Superior temporal gyrus (tissue), 1 donor: ENCODE results near the gene MRPS27.
A peak's percentile ranks its signal among the peaks of the same experiment; 100 is the strongest.
"Not testable (repeated sequence)": the region's sequence is repeated elsewhere in the genome, so short reads cannot be mapped to it uniquely, and the experiment has no call there.

Source experiments
- DNase-seq: peaks from one replicate; pipeline ENCODE4 v3.0.0-alpha.2; 2016; ENCODE audit errors: extremely low spot score

MRPS27 gene

DNA sequence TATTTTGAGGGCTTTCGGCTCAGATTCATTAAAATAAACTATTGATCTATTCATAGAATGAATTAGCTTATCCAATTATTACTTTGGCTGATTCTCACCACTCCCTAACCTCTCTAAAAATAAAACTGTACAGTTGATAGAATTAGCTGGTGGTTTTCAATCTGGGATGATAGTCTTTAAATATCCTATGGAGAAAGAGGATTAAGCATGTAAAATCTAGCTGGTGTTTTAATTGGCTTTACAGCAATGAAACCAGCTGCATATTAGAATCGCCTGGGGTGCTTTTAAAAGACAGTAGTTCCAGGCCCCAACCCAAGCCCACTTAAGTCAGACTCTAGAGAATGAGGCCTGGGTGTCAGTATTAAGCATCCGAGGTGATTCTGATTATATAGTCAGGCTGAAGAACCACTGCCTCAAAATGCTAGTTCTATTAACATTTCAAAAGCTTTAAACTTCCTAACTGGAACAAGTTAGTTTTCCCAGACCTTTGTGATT is 117.7 kb downstream of the MRPS27 start:
- no peak for DNase-seq

DNA sequence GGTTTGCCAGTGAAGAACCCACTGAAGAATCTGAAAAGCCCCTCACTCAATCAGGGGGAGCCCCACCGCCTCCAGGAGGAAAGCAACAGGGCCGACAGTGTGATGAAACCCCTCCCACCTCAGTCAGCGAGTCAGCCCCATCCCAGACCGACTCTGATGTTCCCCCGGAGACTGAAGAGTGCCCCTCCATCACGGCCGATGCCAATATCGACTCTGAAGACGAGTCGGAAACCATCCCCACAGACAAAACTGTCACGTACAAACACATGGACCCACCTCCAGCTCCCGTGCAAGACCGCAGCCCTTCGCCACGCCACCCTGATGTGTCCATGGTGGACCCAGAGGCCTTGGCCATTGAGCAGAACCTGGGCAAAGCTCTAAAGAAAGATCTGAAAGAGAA is 120.4 kb downstream of the MRPS27 start:
- no peak for DNase-seq

DNA sequence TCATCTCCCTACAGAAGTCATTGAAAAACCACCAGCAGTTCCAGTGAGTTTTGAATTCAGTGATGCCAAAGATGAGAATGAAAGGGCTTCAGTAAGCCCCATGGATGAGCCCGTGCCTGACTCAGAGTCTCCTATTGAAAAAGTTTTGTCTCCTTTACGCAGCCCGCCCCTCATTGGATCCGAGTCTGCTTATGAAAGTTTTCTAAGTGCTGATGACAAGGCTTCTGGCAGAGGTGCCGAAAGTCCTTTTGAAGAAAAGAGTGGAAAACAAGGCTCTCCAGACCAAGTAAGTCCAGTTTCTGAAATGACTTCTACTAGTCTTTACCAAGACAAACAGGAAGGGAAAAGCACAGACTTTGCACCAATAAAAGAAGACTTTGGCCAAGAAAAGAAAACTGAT is 122.6 kb downstream of the MRPS27 start:
- no peak for DNase-seq

- DNase-seq: no peak
These were observed 124.5 kb downstream of the MRPS27 start for GRCh38 chr5:72195581-72195980.

DNA sequence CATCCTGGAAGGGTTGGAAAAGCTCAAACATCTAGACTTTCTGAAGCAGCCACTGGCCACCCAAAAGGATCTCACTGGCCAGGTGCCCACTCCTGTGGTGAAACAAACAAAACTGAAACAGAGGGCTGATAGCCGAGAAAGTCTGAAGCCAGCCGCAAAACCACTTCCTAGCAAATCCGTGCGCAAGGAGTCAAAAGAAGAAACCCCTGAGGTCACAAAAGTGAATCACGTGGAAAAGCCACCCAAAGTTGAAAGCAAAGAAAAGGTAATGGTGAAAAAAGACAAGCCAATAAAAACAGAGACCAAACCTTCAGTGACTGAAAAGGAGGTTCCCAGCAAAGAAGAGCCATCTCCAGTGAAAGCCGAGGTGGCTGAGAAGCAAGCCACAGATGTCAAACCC is 125.2 kb downstream of the MRPS27 start:
- DNase-seq: no peak

DNA sequence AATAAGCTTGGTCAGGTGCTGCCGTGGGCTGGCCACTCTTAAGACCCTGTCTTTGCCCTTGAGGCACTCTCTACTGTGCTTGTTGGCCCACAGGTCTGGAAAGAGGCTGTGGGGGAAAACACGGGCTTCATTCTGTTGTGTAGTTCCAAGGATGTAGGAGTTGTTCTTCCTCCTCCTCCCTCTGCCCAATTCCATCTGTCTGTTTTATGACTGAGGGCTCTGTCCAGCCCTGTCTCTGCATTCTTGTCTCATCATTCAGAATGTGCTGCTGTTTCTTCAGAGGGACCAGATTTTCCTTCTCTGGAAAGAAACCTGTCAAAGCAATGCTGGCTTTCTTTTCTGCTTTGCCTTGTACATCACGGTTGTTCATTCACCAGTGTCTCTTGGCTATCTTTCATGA is 128.6 kb downstream of the MRPS27 start:
- no peak for DNase-seq

GRCh38 chr5:72189146-72189545 is 130.9 kb downstream of the MRPS27 start:
- DNase-seq: no peak

- DNase-seq: no peak
These were observed 131.9 kb downstream of the MRPS27 start for GRCh38 chr5:72188166-72188565.

GRCh38 chr5:72187388-72188075 is 132.5 kb downstream of the MRPS27 start:
- DNase-seq: no peak

DNA sequence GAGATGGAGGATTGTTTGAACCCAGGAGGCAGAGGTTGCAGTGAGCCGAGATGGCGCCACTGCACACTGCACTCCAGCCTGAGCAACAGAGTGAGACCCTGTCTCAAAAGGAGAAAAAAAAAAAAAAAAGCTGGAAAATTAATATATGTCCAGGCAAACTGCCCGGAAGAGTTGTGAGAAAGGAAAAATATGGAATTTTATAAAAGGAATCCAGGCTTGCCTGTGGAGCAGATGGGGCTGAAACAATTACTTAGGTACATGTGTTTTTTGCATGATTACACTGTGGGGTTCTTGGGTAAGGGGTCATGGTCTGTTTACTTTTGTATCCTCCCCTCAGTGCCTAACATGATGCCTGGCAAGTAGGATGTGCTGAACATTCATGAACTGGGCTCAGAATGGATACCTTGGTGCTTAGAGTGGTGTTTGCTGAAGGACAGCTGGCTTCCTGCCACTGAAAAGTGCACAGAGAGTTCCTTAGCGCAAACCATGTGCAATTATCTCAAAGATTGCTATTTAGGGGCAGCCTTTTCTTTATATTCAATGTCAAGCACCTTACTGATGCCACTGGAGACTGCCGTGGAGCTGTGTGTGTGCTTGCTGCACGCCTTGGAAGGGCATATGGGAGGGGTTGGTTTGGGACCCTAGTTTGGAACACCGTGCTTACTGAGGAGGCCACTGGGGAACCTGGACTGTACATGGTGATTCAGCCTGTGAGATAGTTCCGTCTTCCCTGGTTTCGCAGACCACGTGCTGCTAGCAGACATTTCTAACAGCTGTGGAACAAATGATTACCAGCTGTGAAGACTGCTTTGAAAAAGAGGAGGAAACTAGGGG is 134.3 kb downstream of the MRPS27 start:
- DNase-seq: no peak

GRCh38 chr5:72184408-72184807 is 135.6 kb downstream of the MRPS27 start:
- no peak for DNase-seq

- no peak for DNase-seq
These were observed 136.9 kb downstream of the MRPS27 start for GRCh38 chr5:72183101-72183520.

DNA sequence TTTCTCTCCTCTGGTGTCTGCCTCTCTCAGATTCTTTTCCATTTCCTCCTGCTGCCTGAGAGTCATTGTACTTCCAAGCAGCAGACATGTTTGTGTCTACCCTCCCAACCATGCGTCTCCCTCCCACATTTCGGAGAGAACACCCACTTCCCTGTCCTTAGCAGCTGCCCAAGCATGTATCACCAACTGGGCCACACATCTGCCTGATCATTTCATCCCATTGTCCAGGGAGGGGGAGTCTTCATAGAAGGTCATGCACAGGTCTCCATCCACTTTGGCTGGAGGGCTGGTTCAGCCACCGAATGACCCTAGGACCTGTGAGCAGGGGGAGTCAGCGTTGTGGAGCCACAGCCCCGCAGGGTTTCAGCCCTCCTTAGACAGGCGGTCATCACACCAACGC is 137.4 kb downstream of the MRPS27 start:
- DNase-seq: no peak

DNA sequence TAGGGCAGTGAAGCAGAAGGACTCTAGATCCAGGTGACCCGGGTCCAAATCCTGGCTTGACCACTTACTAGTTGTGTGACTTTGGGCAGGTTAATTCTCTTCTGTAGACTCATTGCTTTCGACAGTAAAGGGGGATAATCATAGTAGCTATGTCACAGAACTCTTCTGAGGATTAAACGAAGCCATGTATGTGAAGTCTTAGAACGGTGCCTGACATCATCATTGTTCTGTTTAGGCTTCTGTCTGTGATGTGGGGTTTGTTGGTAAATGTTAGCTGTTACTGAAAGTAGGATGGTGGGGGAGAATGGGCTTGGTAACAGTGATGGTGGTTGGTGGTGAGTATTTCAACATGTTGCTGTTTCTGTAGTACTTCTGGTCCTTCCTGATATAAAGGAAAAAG is 139.1 kb downstream of the MRPS27 start:
- DNase-seq: no peak

DNA sequence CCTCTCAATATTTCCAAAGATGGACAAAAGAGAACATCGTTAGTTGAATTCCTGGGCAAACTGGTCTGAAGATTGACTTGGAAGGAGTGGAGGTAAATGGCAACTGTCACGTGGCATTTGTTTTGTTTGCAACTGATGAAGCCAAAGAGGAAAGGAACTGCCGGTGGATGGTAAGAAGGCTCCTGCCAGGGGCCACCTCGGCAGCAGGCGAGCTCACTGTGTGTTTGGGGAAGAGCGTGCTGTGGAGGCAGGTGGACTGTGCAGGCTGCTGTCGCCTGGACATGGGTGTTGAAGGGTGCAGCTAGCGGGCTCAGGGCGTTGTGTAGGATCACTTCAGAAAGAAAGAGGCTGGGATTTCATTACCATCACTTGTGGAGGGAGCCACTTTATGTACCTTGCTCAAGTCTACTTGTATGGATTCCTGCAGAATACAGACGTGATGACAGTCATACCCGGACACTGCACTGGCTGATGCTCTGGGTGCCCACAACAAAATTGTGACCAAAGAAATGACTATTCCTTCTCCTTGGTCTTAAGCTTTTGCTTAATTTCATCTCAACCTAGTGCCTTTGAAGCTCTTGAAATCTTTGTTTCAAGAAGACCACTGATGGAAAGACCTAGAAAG is 140.1 kb downstream of the MRPS27 start:
- DNase-seq: peak; percentile 78

DNA sequence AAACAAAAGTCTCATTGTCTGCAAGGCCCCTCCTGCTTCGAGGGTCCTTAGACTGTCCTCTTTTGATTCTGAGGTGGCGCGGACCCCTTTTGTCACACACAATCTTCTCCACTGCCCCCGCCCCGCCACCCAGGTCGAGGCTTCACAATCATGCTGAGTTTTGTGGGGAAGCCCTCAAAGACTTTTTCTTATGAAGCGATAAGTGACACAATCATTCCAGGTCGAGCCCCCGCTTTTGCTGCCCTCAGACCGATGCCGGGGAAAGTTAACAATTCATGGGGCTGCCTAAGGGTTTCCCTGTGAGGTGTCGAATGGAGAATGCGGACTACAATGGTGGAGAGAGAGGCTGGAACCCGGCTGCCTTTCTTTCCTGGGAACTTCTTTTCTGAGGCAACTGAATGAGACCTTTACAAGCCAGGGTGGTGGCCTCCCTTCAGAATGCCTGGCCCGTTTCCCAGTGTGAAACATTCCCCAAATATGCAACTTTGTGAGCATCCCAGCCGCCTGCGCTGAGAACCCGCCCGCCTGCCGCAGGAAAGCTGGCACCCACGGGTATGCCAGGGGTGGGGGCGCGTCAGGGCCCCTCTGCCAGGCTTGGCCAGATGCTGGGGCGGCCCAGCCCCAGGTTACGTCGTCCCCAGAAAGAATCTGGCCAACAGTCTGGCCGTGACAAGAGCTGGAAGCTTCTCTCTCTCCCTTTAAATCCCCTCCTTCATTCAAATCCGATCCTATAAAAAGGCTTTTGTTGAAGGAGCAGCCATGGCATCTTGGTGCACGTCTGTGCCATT is 140.8 kb downstream of the MRPS27 start:
- peak; percentile 64 for DNase-seq

DNA sequence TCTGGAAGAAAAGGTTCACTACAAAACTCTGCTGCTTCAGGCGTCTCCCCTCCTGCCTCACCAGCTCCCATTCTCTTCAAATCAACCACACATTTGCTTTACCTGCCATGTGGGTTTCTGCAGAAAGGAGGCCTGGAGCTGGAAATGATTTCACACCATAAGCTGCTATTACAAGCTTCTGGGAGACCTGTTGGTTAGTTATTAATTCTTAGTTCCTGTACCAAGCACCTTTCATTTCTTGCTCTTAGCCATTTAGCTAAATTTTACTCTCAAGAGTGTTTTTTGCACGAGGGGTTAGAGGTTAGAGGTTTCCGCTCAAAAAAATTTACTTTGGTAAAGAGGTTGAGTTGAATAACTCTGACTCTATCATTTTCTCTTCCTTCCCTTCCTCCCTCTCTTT is 142.5 kb downstream of the MRPS27 start:
- DNase-seq: no peak

- no peak for DNase-seq
These were observed 147.3 kb downstream of the MRPS27 start for GRCh38 chr5:72172786-72173185.

DNA sequence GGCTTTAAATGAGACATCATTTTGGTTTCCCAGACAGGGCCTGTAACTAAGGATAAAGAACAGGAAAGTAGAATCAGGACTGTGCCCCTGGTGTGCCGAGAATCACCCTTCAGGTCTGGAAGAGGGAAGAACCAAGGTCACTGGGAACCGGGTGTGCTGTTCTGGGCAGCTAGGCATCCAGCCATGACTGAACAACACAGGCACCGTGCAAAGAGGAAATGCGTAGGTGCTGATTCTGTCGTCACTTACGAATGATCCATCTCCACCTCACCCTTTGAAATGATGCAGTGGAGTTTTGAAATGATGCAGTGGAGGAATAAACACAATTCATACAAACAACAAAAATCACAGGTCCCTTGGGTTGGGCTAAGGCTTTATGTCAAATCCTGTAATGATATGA is 148.4 kb downstream of the MRPS27 start:
- no peak for DNase-seq

DNA sequence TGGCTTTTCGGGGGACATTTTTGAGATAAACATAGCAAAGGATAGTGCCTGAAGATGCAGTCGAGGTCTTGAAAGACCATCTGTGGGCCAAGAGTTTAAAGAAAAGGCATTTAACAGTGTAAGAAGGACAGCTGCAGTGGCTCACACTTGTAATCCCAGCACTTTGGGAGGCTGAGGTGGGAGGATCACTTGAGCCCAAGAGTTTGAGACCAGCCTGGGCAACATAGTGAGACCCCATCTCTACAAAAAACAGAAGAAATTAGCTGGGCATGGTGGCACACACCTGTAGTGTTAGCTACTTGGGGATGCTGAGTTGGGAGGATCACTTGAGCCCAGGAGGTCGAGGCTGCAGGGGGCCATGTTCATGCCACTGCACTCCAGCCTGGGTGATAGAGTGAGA is 148.9 kb downstream of the MRPS27 start:
- not testable (repeated sequence) for DNase-seq

DNA sequence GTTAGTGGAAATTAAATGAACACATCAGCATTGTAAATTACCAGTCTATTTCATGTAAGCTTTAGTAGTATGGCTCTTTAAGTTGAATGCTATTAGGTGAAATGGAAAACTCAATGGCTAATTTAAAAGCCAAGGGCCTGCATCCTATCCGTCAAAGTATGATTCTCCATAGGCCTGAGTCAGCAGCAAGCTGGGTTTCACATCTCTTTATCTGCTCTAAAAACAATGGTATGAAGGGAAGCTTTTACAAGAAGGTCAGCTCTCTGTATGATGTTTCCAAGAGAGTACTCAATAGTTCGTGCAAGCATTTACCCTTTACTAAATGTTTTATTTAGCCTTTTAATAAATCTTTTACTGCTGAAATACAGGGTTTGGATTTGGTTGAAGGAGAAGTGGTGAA is 149.9 kb downstream of the MRPS27 start:
- DNase-seq: no peak
